Keratinocyte (primary cell): ENCODE measurements around the gene HECTD4. TPM values are rescaled to one million over a fixed set of nuclear protein-coding genes. Genes with fewer than 3 reads are reported as not detected.
A peak's percentile ranks its signal among the peaks of the same experiment; 100 is the strongest.

ENCODE experiments used
- DNase-seq: peaks from one replicate; pipeline ENCODE4 v3.0.0-alpha.2; 2011; ENCODE audit warnings: low read depth, missing footprints, low spot score
- FAIRE-seq: peaks from 2 replicates; lab custom pipeline; 2011; peaks lifted over from hg19 to GRCh38; lab: Jason Lieb, UNC
- H2AFZ ChIP-seq: 2 replicates; pipeline ENCODE4 v1.6.0; 2012; ENCODE audit warnings: low read length, control low read depth, inconsistent platforms; ENCODE audit not compliant: control insufficient read depth
- H3K27ac ChIP-seq: 2 replicates; pipeline ENCODE4 v1.5.1; 2011; ENCODE audit warnings: low read length; ENCODE audit not compliant: control insufficient read depth, insufficient read depth
- H3K27me3 ChIP-seq: 3 replicates; pipeline ENCODE4 v1.6.0; 2011; ENCODE audit warnings: low read length; ENCODE audit not compliant: control insufficient read depth, insufficient read depth; ENCODE audit errors: extremely low read depth
- H3K36me3 ChIP-seq, 2 experiments: 2 replicates in 1 of 2; 3 replicates in 1 of 2; pipeline ENCODE4 v1.5.1; 2011; ENCODE audit warnings: low read length in 2 of 2, mild to moderate bottlenecking in 1 of 2; ENCODE audit not compliant: control insufficient read depth in 2 of 2, insufficient read depth in 2 of 2; ENCODE audit errors: extremely low read depth in 1 of 2
- H3K4me1 ChIP-seq: 3 replicates; pipeline ENCODE4 v1.5.1; 2011; ENCODE audit warnings: low read length; ENCODE audit not compliant: control insufficient read depth, insufficient read depth; ENCODE audit errors: extremely low read depth
- H3K4me2 ChIP-seq: 3 replicates; pipeline ENCODE4 v1.6.0; 2011; ENCODE audit warnings: low read depth, low read length; ENCODE audit not compliant: control insufficient read depth, insufficient read depth; ENCODE audit errors: extremely low read depth
- H3K4me3 ChIP-seq, 3 experiments: fragments of 200-600 bp in 1 of 3; sonication (generic) in 1 of 3; 2 replicates in 2 of 3; 3 replicates in 1 of 3; pipeline ENCODE4 v1.5.1; 2011 to 2016; ENCODE audit warnings: low read length in 3 of 3, mild to moderate bottlenecking in 3 of 3, control low read depth in 2 of 3, inconsistent platforms in 1 of 3, low read depth in 1 of 3, mixed read lengths in 1 of 3, mixed run types in 1 of 3, moderate library complexity in 1 of 3; ENCODE audit not compliant: control insufficient read depth in 2 of 3, insufficient read depth in 2 of 3; ENCODE audit errors: extremely low read depth in 1 of 3
- H3K79me2 ChIP-seq: 2 replicates; pipeline ENCODE4 v1.6.0; 2012; ENCODE audit warnings: low read length; ENCODE audit not compliant: control insufficient read depth, insufficient read depth
- H3K9ac ChIP-seq: 3 replicates; pipeline ENCODE4 v1.6.0; 2011; ENCODE audit warnings: low read length; ENCODE audit not compliant: control insufficient read depth, insufficient read depth; ENCODE audit errors: extremely low read depth
- H3K9me1 ChIP-seq: 3 replicates; pipeline ENCODE4 v1.6.0; 2011; ENCODE audit warnings: low read length; ENCODE audit not compliant: control insufficient read depth, insufficient read depth; ENCODE audit errors: extremely low read depth
- H3K9me3 ChIP-seq: 2 replicates; pipeline ENCODE4 v1.5.1; 2012; ENCODE audit warnings: low read depth, low read length; ENCODE audit not compliant: control insufficient read depth
- H4K20me1 ChIP-seq: 3 replicates; pipeline ENCODE4 v1.6.0; 2011; ENCODE audit warnings: low read length; ENCODE audit not compliant: control insufficient read depth, insufficient read depth; ENCODE audit errors: extremely low read depth
- EZH2 ChIP-seq: IDR thresholded peaks from one replicate; pipeline ENCODE4 v1.6.1; 2012; ENCODE audit warnings: inconsistent platforms, mild to moderate bottlenecking, low read length, moderate library complexity
- dilution Hi-C: fragments of 300-500 bp; cut with MboI; formaldehyde crosslinking; loops from one replicate; pipeline ENCODE4 v1.7.0; 2020; ENCODE audit warnings: low sequenced_read_pairs; ENCODE audit not compliant: extremely low pct_ligation_motif_present
- polyA plus RNA-seq, 5 experiments: library from polyadenylated mRNA; depleted of rRNA in 3 of 5; stranded (reverse) in 3 of 5; stranded (forward) in 1 of 5; unstranded in 1 of 5; fragments of >200 nt; gene quantifications; 1 replicate in 1 of 5; 2 replicates in 3 of 5; 3 replicates in 1 of 5; pipeline versions ENCODE4 v1.2.1 to v1.2.3, GENCODE V29; 2011 to 2012; ENCODE audit warnings: missing spikeins in 2 of 5, low read depth in 1 of 5, low replicate concordance in 1 of 5
- TF ChIP-seq, protein P1 (sequence below), 3 experiments: IDR thresholded peaks in 1 of 3; conservative IDR thresholded peaks in 1 of 3; optimal IDR thresholded peaks in 1 of 3; 2 replicates in 2 of 3; 3 replicates in 1 of 3; pipeline versions ENCODE3 to v1.5.1; 2011; ENCODE audit warnings: low read length in 3 of 3, mild to moderate bottlenecking in 3 of 3, moderate library complexity in 2 of 3, control low read depth in 1 of 3, inconsistent platforms in 1 of 3; ENCODE audit not compliant: insufficient read depth in 2 of 3; ENCODE audit errors: extremely low read depth in 1 of 3

HECTD4 gene
- polyA plus RNA-seq, 1 donor (not counting 4 experiments of a cell fraction or from before 2014, with no cell fraction given): 7.5 TPM

GRCh38 chr12:112131686-112132085 lies 250.5 kb downstream of the HECTD4 start:
- Histone ChIP-seq H2AFZ (no peak overlapping the region), H3K4me2 (no peak overlapping the region), H3K27ac (no peak overlapping the region), H3K4me3 (no peak overlapping the region), H3K9me3 (no peaks in the 10 kb centered on the region), H3K36me3 (peaks cover 8 to 9% of the 10 kb centered on the region in 2 experiments), H3K9ac (no peak overlapping the region), H3K4me1 (peaks cover 22% of the 10 kb centered on the region), H4K20me1 (no peaks in the 10 kb centered on the region), H3K79me2 (peaks cover 21% of the 10 kb centered on the region), H3K27me3 (no peaks in the 10 kb centered on the region), H3K9me1 (peaks cover 2% of the 10 kb centered on the region)
- DNase-seq: no peak
- FAIRE-seq: no peak
- TF ChIP-seq EZH2: no peak
- dilution Hi-C loops: no loop called here

DNA sequence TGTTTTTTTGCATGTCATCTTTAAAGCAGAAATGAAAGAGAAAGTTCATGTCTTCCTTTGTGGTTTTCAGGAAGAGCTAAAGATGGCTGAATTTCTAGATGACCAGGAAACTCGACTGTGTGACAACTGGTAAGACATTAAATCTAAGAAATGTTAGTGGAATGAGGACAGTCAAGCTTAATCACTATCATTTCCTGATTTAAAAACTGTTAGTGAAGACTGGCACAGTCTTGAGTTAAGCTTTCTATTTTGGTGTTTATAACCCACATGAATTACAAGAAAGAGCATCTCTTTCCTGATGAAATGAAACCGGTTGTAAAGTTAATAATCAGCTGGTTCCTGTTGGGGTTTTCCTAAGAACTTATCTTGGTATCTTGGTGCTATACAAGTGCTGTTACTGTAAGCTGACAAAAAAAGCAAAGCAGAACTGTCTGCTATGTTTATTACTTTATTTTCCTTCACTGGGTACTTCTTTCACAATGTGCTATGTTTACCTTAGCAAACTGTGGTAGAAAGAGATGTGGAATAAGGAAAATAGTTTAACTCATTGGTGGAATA lies 251.7 kb downstream of the HECTD4 start:
- Histone ChIP-seq H3K79me2 (peaks cover 32% of the 10 kb centered on the region), H3K4me3 (peak overlapping the region in 2 of 3 experiments; percentile 9 to 18), H3K36me3 (peaks cover 5 to 9% of the 10 kb centered on the region in 2 experiments), H4K20me1 (no peaks in the 10 kb centered on the region), H3K9me3 (no peaks in the 10 kb centered on the region), H3K9me1 (peaks cover 2% of the 10 kb centered on the region), H2AFZ (peak overlapping the region; percentile 24), H3K4me2 (peak overlapping the region; percentile 52), H3K9ac (peak overlapping the region; percentile 19), H3K27me3 (no peaks in the 10 kb centered on the region), H3K4me1 (peaks cover 30% of the 10 kb centered on the region), H3K27ac (peak overlapping the region; percentile 5)
- dilution Hi-C loops: no loop called here
- DNase-seq (no peak), FAIRE-seq (no peak)
- TF ChIP-seq, protein P1, sequence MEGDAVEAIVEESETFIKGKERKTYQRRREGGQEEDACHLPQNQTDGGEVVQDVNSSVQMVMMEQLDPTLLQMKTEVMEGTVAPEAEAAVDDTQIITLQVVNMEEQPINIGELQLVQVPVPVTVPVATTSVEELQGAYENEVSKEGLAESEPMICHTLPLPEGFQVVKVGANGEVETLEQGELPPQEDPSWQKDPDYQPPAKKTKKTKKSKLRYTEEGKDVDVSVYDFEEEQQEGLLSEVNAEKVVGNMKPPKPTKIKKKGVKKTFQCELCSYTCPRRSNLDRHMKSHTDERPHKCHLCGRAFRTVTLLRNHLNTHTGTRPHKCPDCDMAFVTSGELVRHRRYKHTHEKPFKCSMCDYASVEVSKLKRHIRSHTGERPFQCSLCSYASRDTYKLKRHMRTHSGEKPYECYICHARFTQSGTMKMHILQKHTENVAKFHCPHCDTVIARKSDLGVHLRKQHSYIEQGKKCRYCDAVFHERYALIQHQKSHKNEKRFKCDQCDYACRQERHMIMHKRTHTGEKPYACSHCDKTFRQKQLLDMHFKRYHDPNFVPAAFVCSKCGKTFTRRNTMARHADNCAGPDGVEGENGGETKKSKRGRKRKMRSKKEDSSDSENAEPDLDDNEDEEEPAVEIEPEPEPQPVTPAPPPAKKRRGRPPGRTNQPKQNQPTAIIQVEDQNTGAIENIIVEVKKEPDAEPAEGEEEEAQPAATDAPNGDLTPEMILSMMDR (optimal IDR thresholded peaks at IDR 0.05 in 1 of 3, IDR thresholded peaks at IDR 0.05 in 1 of 3, conservative IDR thresholded peaks at IDR 0.05 in 1 of 3; ENCODE audit: extremely low read depth in 1 of 3, insufficient read depth in 2 of 3, low read length in 3 of 3): no peak
- no peak for TF ChIP-seq EZH2

DNA sequence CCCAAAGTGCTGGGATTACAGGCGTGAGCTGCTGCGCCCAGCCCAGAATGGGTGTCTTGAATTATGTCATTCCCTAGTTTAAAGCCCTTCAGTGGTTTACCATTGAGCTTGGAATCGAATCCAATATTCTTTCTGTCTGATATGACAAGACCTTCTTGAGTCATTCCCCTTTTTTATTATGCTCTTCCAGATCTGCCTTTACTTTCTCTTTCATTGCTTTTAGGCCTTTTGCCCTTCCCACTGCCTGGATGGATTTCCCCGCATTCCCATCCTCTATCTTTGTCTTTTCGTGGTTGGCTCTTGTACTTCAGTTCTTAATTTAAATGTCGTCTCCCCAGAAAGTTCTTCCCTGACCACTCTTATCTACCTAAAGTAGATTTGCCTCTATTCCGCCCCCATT lies 255.3 kb downstream of the HECTD4 start:
- Histone ChIP-seq H3K27me3 (no peaks in the 10 kb centered on the region), H3K9ac (peak overlapping the region; percentile 94), H3K36me3 (no peaks in the 10 kb centered on the region), H3K79me2 (peaks cover 29% of the 10 kb centered on the region), H3K4me1 (peaks cover 50% of the 10 kb centered on the region), H3K4me3 (peak overlapping the region; percentile 86 to 93 (median 89)), H3K9me1 (peaks cover 2% of the 10 kb centered on the region), H2AFZ (no peak overlapping the region), H4K20me1 (no peaks in the 10 kb centered on the region), H3K4me2 (peak overlapping the region; percentile 99), H3K27ac (peak overlapping the region; percentile 80), H3K9me3 (no peaks in the 10 kb centered on the region)
- DNase-seq (no peak), FAIRE-seq (no peak)
- dilution Hi-C loops: no loop called here
- no peak for TF ChIP-seq EZH2
- TF ChIP-seq, protein P1 (optimal IDR thresholded peaks at IDR 0.05 in 1 of 3, IDR thresholded peaks at IDR 0.05 in 1 of 3, conservative IDR thresholded peaks at IDR 0.05 in 1 of 3; ENCODE audit: extremely low read depth in 1 of 3, insufficient read depth in 2 of 3, low read length in 3 of 3): no peak
